MM.1S (cell line): Measurements from ENCODE around the gene MAP2.

Experiments
- DNase-seq: peaks from one replicate; pipeline ENCODE4 v3.0.0-alpha.2; 2015
- H2AFZ ChIP-seq: fragments of 300-600 bp; sonication (generic); 2 replicates; pipeline ENCODE4 v1.6.0; 2016; ENCODE audit warnings: antibody characterized with exemption, low read length
- H3F3A ChIP-seq: fragments of 300-600 bp; sonication (generic); 2 replicates; pipeline ENCODE4 v1.6.1; 2016; ENCODE audit warnings: mild to moderate bottlenecking, antibody characterized with exemption, low read length, moderate library complexity, mixed read lengths; ENCODE audit not compliant: insufficient read depth
- H3K27ac ChIP-seq: fragments of 300-600 bp; sonication (generic); 2 replicates; pipeline ENCODE4 v1.5.1; 2016; ENCODE audit warnings: mild to moderate bottlenecking, low read length
- H3K27me3 ChIP-seq: fragments of 300-600 bp; sonication (generic); replicated peaks from 2 replicates; pipeline ENCODE4 v1.6.0; 2016; ENCODE audit warnings: low read length; ENCODE audit not compliant: insufficient read depth
- H3K36me3 ChIP-seq: fragments of 300-600 bp; sonication (generic); replicated peaks from 2 replicates; pipeline ENCODE4 v1.6.1; 2016; ENCODE audit warnings: mild to moderate bottlenecking, low read length, mixed read lengths; ENCODE audit not compliant: insufficient read depth
- H3K4me1 ChIP-seq: fragments of 300-600 bp; sonication (generic); 2 replicates; pipeline ENCODE4 v1.6.1; 2016; ENCODE audit warnings: low read length, mixed read lengths
- H3K4me2 ChIP-seq: fragments of 300-600 bp; sonication (generic); 2 replicates; pipeline ENCODE4 v1.6.0; 2016; ENCODE audit warnings: low read depth, low read length
- H3K4me3 ChIP-seq: fragments of 300-600 bp; sonication (generic); 2 replicates; pipeline ENCODE4 v1.5.1; 2016; ENCODE audit warnings: low read length, mixed read lengths
- H3K79me2 ChIP-seq: fragments of 300-600 bp; sonication (generic); 2 replicates; pipeline ENCODE4 v1.6.1; 2016; ENCODE audit warnings: mixed run types, low read length, mixed read lengths
- H3K9ac ChIP-seq: fragments of 300-600 bp; sonication (generic); 2 replicates; pipeline ENCODE4 v1.6.1; 2016; ENCODE audit warnings: low read length, mixed read lengths
- H3K9me2 ChIP-seq: fragments of 300-600 bp; sonication (generic); replicated peaks from 2 replicates; pipeline ENCODE4 v1.6.1; 2016; ENCODE audit warnings: mild to moderate bottlenecking, low read length, mixed read lengths; ENCODE audit not compliant: insufficient read depth
- H3K9me3 ChIP-seq: fragments of 300-600 bp; sonication (generic); replicated peaks from 2 replicates; pipeline ENCODE4 v1.6.1; 2016; ENCODE audit warnings: mild to moderate bottlenecking, low read length, mixed read lengths; ENCODE audit not compliant: insufficient read depth
- H4K20me1 ChIP-seq: fragments of 300-600 bp; sonication (generic); 2 replicates; pipeline ENCODE4 v1.6.1; 2016; ENCODE audit warnings: mild to moderate bottlenecking, low read length, moderate library complexity, mixed read lengths; ENCODE audit not compliant: insufficient read depth
- EZH2 ChIP-seq: fragments of 300-600 bp; sonication (generic); optimal IDR thresholded peaks from 2 replicates; pipeline ENCODE3; 2017; ENCODE audit warnings: low read depth, mild to moderate bottlenecking, antibody characterized with exemption, low read length, mixed read lengths
- EZH2phosphoT487 ChIP-seq: fragments of 300-600 bp; sonication (generic); IDR thresholded peaks from 2 replicates; pipeline ENCODE4 v1.6.1; 2018; ENCODE audit warnings: antibody characterized with exemption, low read length
- TF ChIP-seq, protein P1 (sequence below): fragments of 300-600 bp; sonication (generic); IDR thresholded peaks from 2 replicates; pipeline ENCODE4 v1.5.1; 2016; ENCODE audit warnings: antibody characterized with exemption, low read length, mixed read lengths

Gene MAP2

DNA sequence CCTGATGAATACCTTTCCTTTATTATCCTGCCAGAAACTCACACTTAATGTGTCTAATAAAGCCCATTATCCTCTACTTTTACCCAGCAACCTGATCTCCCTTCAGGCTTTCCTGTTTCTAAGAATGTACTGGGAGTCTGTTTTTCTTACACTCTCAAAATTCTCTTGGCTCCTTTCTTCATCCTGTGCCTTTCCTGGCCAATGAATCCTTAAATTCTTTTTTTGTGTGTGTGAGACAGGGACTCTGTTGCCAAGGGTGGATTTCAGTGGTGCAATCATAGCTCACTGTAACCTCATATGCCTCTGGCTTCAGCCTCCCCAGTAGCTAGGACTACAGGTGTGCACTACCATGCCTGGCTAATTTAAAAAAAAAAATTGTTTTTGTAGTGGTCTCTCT lies 72.7 kb downstream of the MAP2 start:
- Histone ChIP-seq H3K9me2 (no peaks in the 10 kb centered on the region), H3K79me2 (no peaks in the 10 kb centered on the region), H2AFZ (no peak overlapping the region), H3F3A (no peaks in the 10 kb centered on the region), H3K9me3 (no peaks in the 10 kb centered on the region), H3K9ac (no peak overlapping the region), H3K4me3 (no peak overlapping the region), H3K4me2 (no peak overlapping the region), H4K20me1 (no peaks in the 10 kb centered on the region), H3K4me1 (no peaks in the 10 kb centered on the region), H3K36me3 (no peaks in the 10 kb centered on the region), H3K27ac (no peak overlapping the region), H3K27me3 (no peaks in the 10 kb centered on the region)
- TF ChIP-seq EZH2phosphoT487, result no peak
- TF ChIP-seq, protein P1, sequence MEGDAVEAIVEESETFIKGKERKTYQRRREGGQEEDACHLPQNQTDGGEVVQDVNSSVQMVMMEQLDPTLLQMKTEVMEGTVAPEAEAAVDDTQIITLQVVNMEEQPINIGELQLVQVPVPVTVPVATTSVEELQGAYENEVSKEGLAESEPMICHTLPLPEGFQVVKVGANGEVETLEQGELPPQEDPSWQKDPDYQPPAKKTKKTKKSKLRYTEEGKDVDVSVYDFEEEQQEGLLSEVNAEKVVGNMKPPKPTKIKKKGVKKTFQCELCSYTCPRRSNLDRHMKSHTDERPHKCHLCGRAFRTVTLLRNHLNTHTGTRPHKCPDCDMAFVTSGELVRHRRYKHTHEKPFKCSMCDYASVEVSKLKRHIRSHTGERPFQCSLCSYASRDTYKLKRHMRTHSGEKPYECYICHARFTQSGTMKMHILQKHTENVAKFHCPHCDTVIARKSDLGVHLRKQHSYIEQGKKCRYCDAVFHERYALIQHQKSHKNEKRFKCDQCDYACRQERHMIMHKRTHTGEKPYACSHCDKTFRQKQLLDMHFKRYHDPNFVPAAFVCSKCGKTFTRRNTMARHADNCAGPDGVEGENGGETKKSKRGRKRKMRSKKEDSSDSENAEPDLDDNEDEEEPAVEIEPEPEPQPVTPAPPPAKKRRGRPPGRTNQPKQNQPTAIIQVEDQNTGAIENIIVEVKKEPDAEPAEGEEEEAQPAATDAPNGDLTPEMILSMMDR, result no peak
- no peak for TF ChIP-seq EZH2
- DNase-seq, result no peak

DNA sequence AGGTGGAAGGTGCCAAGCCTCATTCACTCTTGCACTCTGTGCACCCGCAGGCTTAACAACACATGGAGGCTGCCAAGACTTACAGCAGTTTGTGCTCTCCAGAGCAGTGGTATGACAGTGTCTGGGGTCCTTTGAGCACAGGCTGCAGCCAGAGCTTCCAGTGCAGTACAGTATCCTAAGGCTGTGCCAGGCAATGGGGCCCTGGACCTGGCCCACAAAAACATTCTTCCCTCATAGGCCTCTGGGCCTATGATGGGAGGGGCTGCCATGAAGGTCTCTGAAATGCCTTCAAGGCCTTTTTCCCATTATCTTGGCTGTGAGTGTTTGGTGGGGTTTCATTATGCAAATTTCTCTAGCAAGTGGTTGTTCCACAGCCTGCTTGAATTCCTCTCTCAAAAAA lies 74.8 kb downstream of the MAP2 start:
- H3F3A ChIP-seq, result no peaks in the 10 kb centered on the region
- no peaks in the 10 kb centered on the region for H3K27me3 ChIP-seq
- H3K79me2 ChIP-seq, result no peaks in the 10 kb centered on the region
- H4K20me1 ChIP-seq, result no peaks in the 10 kb centered on the region
- TF ChIP-seq EZH2 (no peak), EZH2phosphoT487 (no peak)
- TF ChIP-seq, protein P1, result no peak
- no peaks in the 10 kb centered on the region for H3K36me3 ChIP-seq
- no peak overlapping the region for H3K4me2 ChIP-seq
- no peaks in the 10 kb centered on the region for H3K9me2 ChIP-seq
- H3K27ac ChIP-seq, result no peak overlapping the region
- H3K4me3 ChIP-seq, result no peak overlapping the region
- no peak for DNase-seq
- no peak overlapping the region for H3K9ac ChIP-seq
- no peaks in the 10 kb centered on the region for H3K4me1 ChIP-seq
- H3K9me3 ChIP-seq, result no peaks in the 10 kb centered on the region
- no peak overlapping the region for H2AFZ ChIP-seq

DNA sequence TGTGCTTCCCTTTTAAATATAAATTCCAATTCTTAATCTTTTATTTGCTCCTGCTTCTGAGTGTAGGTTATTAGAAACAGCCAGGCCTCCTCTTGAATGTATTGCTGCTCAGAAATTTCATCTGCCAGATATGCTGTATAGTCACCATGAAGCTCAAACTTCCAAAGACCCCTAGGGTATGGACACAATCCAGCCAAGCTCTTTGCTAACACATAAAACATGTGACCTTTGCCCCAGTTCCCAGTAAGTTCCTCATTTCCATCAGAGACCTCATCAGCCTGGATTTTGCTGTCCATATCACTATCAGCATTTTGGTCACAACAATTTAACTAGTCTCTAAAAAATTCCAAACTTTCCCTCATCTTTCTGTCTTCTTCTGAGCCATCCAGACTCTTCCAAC lies 75.2 kb downstream of the MAP2 start:
- Histone ChIP-seq H3K79me2 (no peaks in the 10 kb centered on the region), H3K27me3 (no peaks in the 10 kb centered on the region), H3K9me2 (no peaks in the 10 kb centered on the region), H3K4me3 (no peak overlapping the region), H4K20me1 (no peaks in the 10 kb centered on the region), H3K4me1 (no peaks in the 10 kb centered on the region), H3F3A (no peaks in the 10 kb centered on the region), H2AFZ (no peak overlapping the region), H3K36me3 (no peaks in the 10 kb centered on the region), H3K27ac (no peak overlapping the region), H3K9ac (no peak overlapping the region), H3K9me3 (no peaks in the 10 kb centered on the region), H3K4me2 (no peak overlapping the region)
- TF ChIP-seq, protein P1, result no peak
- no peak for TF ChIP-seq EZH2
- TF ChIP-seq EZH2phosphoT487, result no peak
- no peak for DNase-seq
